Measurements from ENCODE around the gene TMEM170A. TPM values are rescaled to one million over a fixed set of nuclear protein-coding genes. Genes with fewer than 3 reads are reported as not detected.

Gene TMEM170A
- total RNA-seq, 1 experiment from 2014 or later = 34.5 TPM

DNA sequence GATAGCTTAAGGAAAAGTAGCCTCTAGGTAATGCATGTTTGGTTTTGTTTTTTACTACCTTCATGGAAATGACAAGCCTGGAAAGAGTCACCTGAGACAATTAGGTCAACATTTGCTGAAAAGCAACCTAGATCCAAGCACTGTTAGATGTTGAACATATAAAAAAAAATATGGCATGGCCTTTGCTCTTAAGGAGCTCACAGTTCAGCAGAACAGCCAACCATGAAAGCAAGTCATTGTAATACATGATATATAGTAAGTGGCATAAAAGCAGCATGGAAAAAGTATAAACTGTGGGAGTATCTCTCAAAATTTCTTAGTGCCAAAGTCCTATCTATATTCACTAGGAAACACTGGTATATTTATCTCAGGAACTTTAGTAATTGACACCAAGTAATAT lies 62.8 kb downstream of the TMEM170A start:
- DNase-seq (ENCODE audit: low read depth, low spot score) (no peak), ATAC-seq (no peak)
- H3K9me3 ChIP-seq (ENCODE audit: control insufficient read depth in 1 of 2, insufficient read depth in 1 of 2, low read depth in 1 of 2, low read length in 2 of 2) = no peaks in the 10 kb centered on the region
- no peak overlapping the region for H3K27ac ChIP-seq (ENCODE audit: low read depth, low read length)
- RAD21 ChIA-PET (ENCODE audit: low non-redundant PET in 1 of 2, low total read pairs in 2 of 2, uncharacterized antibody in 2 of 2, unreplicated experiment in 2 of 2) = interaction anchor here (1.9 to 2.5 kb wide), 1 partner anchor 202 kb away, joined by 6 to 10 read pairs; no protein-coding TSS in a partner anchor
- TF ChIP-seq ZFX (IDR thresholded peaks at IDR 0.05) (no peak), CBX3 (IDR thresholded peaks at IDR 0.05; ENCODE audit: low read depth) (no peak)
- POLR2A ChIA-PET = no interaction called here
- H3K4me1 ChIP-seq (ENCODE audit: control insufficient read depth in 1 of 2, insufficient read depth in 2 of 2, low read length in 2 of 2) = peaks cover 0 to 7% of the 10 kb centered on the region in 2 experiments; a peak in 1 of 4 replicates
- no peaks in the 10 kb centered on the region for H3K27me3 ChIP-seq (ENCODE audit: insufficient read depth, low read length)
- CTCF ChIA-PET = interaction anchor here (0.6 to 4.0 kb wide), 4 partner anchors 16 to 203 kb away, joined by 3 to 25 read pairs (median 4); no protein-coding TSS in a partner anchor
- no peaks in the 10 kb centered on the region for H3K36me3 ChIP-seq (ENCODE audit: control insufficient read depth in 1 of 2, insufficient read depth in 2 of 2, low read length in 2 of 2)
- H3K79me2 ChIP-seq (ENCODE audit: insufficient read depth, low read length) = peaks cover 5% of the 10 kb centered on the region
- H3K9ac ChIP-seq (ENCODE audit: low read length) = no peak overlapping the region
- intact Hi-C loops (cut with micrococcal nuclease) = loop anchor here (5.0 kb wide), 2 partner anchors 169 to 361 kb away; no protein-coding TSS in a partner anchor
- no peak overlapping the region for H3K4me3 ChIP-seq (replicated peaks in 1 of 2; ENCODE audit: low read depth in 1 of 2, low read length in 2 of 2)
- no peak overlapping the region for H2AFZ ChIP-seq (ENCODE audit: low read depth, low read length, poor library complexity, severe bottlenecking)
- no peak overlapping the region for H3K4me2 ChIP-seq (ENCODE audit: low read length)
- H3K9me2 ChIP-seq (ENCODE audit: insufficient read depth) = no peaks in the 10 kb centered on the region
- no TSS peak for BruUV-seq (replicated peaks)
- no peaks in the 10 kb centered on the region for H4K20me1 ChIP-seq (ENCODE audit: insufficient read depth)

- Histone ChIP-seq H3K27me3 (ENCODE audit: insufficient read depth, low read length) (no peaks in the 10 kb centered on the region), H3K4me3 (replicated peaks in 1 of 2; ENCODE audit: low read depth in 1 of 2, low read length in 2 of 2) (no peak overlapping the region), H3K9me3 (ENCODE audit: control insufficient read depth in 1 of 2, insufficient read depth in 1 of 2, low read depth in 1 of 2, low read length in 2 of 2) (no peaks in the 10 kb centered on the region), H3K9ac (ENCODE audit: low read length) (no peak overlapping the region), H3K4me1 (ENCODE audit: control insufficient read depth in 1 of 2, insufficient read depth in 2 of 2, low read length in 2 of 2) (peaks cover 0 to 7% of the 10 kb centered on the region in 2 experiments; a peak in 1 of 4 replicates), H2AFZ (ENCODE audit: low read depth, low read length, poor library complexity, severe bottlenecking) (no peak overlapping the region), H3K27ac (ENCODE audit: low read depth, low read length) (no peak overlapping the region), H3K79me2 (ENCODE audit: insufficient read depth, low read length) (peaks cover 5% of the 10 kb centered on the region; the same call in 1 of the 2 replicates), H3K9me2 (ENCODE audit: insufficient read depth) (no peaks in the 10 kb centered on the region), H3K36me3 (ENCODE audit: control insufficient read depth in 1 of 2, insufficient read depth in 2 of 2, low read length in 2 of 2) (peaks cover 0 to 10% of the 10 kb centered on the region in 2 experiments; a peak in 2 of 4 replicates), H3K4me2 (ENCODE audit: low read length) (no peak overlapping the region), H4K20me1 (ENCODE audit: insufficient read depth) (no peaks in the 10 kb centered on the region)
- ChIA-PET POLR2A (no interaction called here), CTCF (interaction anchor here (0.7 to 1.5 kb wide), 3 partner anchors 13 to 199 kb away, joined by 3 to 4 read pairs (median 3); no protein-coding TSS in a partner anchor), RAD21 (ENCODE audit: low non-redundant PET in 1 of 2, low total read pairs in 2 of 2, uncharacterized antibody in 2 of 2, unreplicated experiment in 2 of 2) (no interaction called here)
- ATAC-seq (no peak), DNase-seq (ENCODE audit: low read depth, low spot score) (no peak)
- no TSS peak for BruUV-seq (replicated peaks)
- intact Hi-C loops (cut with micrococcal nuclease) = no loop called here
- TF ChIP-seq, protein P1, sequence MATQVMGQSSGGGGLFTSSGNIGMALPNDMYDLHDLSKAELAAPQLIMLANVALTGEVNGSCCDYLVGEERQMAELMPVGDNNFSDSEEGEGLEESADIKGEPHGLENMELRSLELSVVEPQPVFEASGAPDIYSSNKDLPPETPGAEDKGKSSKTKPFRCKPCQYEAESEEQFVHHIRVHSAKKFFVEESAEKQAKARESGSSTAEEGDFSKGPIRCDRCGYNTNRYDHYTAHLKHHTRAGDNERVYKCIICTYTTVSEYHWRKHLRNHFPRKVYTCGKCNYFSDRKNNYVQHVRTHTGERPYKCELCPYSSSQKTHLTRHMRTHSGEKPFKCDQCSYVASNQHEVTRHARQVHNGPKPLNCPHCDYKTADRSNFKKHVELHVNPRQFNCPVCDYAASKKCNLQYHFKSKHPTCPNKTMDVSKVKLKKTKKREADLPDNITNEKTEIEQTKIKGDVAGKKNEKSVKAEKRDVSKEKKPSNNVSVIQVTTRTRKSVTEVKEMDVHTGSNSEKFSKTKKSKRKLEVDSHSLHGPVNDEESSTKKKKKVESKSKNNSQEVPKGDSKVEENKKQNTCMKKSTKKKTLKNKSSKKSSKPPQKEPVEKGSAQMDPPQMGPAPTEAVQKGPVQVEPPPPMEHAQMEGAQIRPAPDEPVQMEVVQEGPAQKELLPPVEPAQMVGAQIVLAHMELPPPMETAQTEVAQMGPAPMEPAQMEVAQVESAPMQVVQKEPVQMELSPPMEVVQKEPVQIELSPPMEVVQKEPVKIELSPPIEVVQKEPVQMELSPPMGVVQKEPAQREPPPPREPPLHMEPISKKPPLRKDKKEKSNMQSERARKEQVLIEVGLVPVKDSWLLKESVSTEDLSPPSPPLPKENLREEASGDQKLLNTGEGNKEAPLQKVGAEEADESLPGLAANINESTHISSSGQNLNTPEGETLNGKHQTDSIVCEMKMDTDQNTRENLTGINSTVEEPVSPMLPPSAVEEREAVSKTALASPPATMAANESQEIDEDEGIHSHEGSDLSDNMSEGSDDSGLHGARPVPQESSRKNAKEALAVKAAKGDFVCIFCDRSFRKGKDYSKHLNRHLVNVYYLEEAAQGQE (IDR thresholded peaks at IDR 0.05; ENCODE audit: low read depth) = no peak
- TF ChIP-seq ELF1 (IDR thresholded peaks at IDR 0.05; ENCODE audit: borderline replicate concordance, low read depth) (no peak), ZNF274 (IDR thresholded peaks at IDR 0.05; ENCODE audit: low read depth, low read length) (no peak), JUND (IDR thresholded peaks at IDR 0.05) (no peak), ZFX (IDR thresholded peaks at IDR 0.05) (no peak), TCF7L2 (IDR thresholded peaks at IDR 0.05; ENCODE audit: borderline replicate concordance, extremely low read depth, insufficient read depth, insufficient read length) (no peak), EZH2 (IDR thresholded peaks at IDR 0.05) (no peak), POLR2AphosphoS5 (IDR thresholded peaks at IDR 0.05; ENCODE audit: low read depth, low read length) (no peak), SIN3A (IDR thresholded peaks at IDR 0.05; ENCODE audit: low read depth) (no peak), SP1 (IDR thresholded peaks at IDR 0.05; ENCODE audit: low read depth) (no peak), EGR1 (IDR thresholded peaks at IDR 0.05; ENCODE audit: low read depth) (no peak)
- TF ChIP-seq, protein P2, sequence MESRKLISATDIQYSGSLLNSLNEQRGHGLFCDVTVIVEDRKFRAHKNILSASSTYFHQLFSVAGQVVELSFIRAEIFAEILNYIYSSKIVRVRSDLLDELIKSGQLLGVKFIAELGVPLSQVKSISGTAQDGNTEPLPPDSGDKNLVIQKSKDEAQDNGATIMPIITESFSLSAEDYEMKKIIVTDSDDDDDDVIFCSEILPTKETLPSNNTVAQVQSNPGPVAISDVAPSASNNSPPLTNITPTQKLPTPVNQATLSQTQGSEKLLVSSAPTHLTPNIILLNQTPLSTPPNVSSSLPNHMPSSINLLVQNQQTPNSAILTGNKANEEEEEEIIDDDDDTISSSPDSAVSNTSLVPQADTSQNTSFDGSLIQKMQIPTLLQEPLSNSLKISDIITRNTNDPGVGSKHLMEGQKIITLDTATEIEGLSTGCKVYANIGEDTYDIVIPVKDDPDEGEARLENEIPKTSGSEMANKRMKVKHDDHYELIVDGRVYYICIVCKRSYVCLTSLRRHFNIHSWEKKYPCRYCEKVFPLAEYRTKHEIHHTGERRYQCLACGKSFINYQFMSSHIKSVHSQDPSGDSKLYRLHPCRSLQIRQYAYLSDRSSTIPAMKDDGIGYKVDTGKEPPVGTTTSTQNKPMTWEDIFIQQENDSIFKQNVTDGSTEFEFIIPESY (IDR thresholded peaks at IDR 0.05; ENCODE audit: extremely low read depth, insufficient replicate concordance, low read length) = no peak
- TF ChIP-seq, protein P3, sequence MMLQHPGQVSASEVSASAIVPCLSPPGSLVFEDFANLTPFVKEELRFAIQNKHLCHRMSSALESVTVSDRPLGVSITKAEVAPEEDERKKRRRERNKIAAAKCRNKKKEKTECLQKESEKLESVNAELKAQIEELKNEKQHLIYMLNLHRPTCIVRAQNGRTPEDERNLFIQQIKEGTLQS (IDR thresholded peaks at IDR 0.05) = no peak
These were observed 66.2 kb downstream of the TMEM170A start for GRCh38 chr16:75398333-75398732.

All from HCT116 (cell line).